MM.1S (cell line): ENCODE results near the gene KCNT1.

Experiments
- DNase-seq: peaks from one replicate; pipeline ENCODE4 v3.0.0-alpha.2; 2015
- H2AFZ ChIP-seq: fragments of 300-600 bp; sonication (generic); 2 replicates; pipeline ENCODE4 v1.6.0; 2016; ENCODE audit warnings: antibody characterized with exemption, low read length
- H3F3A ChIP-seq: fragments of 300-600 bp; sonication (generic); 2 replicates; pipeline ENCODE4 v1.6.1; 2016; ENCODE audit warnings: mild to moderate bottlenecking, antibody characterized with exemption, low read length, moderate library complexity, mixed read lengths; ENCODE audit not compliant: insufficient read depth
- H3K27ac ChIP-seq: fragments of 300-600 bp; sonication (generic); 2 replicates; pipeline ENCODE4 v1.5.1; 2016; ENCODE audit warnings: mild to moderate bottlenecking, low read length
- H3K27me3 ChIP-seq: fragments of 300-600 bp; sonication (generic); replicated peaks from 2 replicates; pipeline ENCODE4 v1.6.0; 2016; ENCODE audit warnings: low read length; ENCODE audit not compliant: insufficient read depth
- H3K36me3 ChIP-seq: fragments of 300-600 bp; sonication (generic); replicated peaks from 2 replicates; pipeline ENCODE4 v1.6.1; 2016; ENCODE audit warnings: mild to moderate bottlenecking, low read length, mixed read lengths; ENCODE audit not compliant: insufficient read depth
- H3K4me1 ChIP-seq: fragments of 300-600 bp; sonication (generic); 2 replicates; pipeline ENCODE4 v1.6.1; 2016; ENCODE audit warnings: low read length, mixed read lengths
- H3K4me2 ChIP-seq: fragments of 300-600 bp; sonication (generic); 2 replicates; pipeline ENCODE4 v1.6.0; 2016; ENCODE audit warnings: low read depth, low read length
- H3K4me3 ChIP-seq: fragments of 300-600 bp; sonication (generic); 2 replicates; pipeline ENCODE4 v1.5.1; 2016; ENCODE audit warnings: low read length, mixed read lengths
- H3K79me2 ChIP-seq: fragments of 300-600 bp; sonication (generic); 2 replicates; pipeline ENCODE4 v1.6.1; 2016; ENCODE audit warnings: mixed run types, low read length, mixed read lengths
- H3K9ac ChIP-seq: fragments of 300-600 bp; sonication (generic); 2 replicates; pipeline ENCODE4 v1.6.1; 2016; ENCODE audit warnings: low read length, mixed read lengths
- H3K9me2 ChIP-seq: fragments of 300-600 bp; sonication (generic); replicated peaks from 2 replicates; pipeline ENCODE4 v1.6.1; 2016; ENCODE audit warnings: mild to moderate bottlenecking, low read length, mixed read lengths; ENCODE audit not compliant: insufficient read depth
- H3K9me3 ChIP-seq: fragments of 300-600 bp; sonication (generic); replicated peaks from 2 replicates; pipeline ENCODE4 v1.6.1; 2016; ENCODE audit warnings: mild to moderate bottlenecking, low read length, mixed read lengths; ENCODE audit not compliant: insufficient read depth
- H4K20me1 ChIP-seq: fragments of 300-600 bp; sonication (generic); 2 replicates; pipeline ENCODE4 v1.6.1; 2016; ENCODE audit warnings: mild to moderate bottlenecking, low read length, moderate library complexity, mixed read lengths; ENCODE audit not compliant: insufficient read depth
- EZH2 ChIP-seq: fragments of 300-600 bp; sonication (generic); optimal IDR thresholded peaks from 2 replicates; pipeline ENCODE3; 2017; ENCODE audit warnings: low read depth, mild to moderate bottlenecking, antibody characterized with exemption, low read length, mixed read lengths
- EZH2phosphoT487 ChIP-seq: fragments of 300-600 bp; sonication (generic); IDR thresholded peaks from 2 replicates; pipeline ENCODE4 v1.6.1; 2018; ENCODE audit warnings: antibody characterized with exemption, low read length
- TF ChIP-seq, protein P1 (sequence below): fragments of 300-600 bp; sonication (generic); IDR thresholded peaks from 2 replicates; pipeline ENCODE4 v1.5.1; 2016; ENCODE audit warnings: antibody characterized with exemption, low read length, mixed read lengths

Gene KCNT1

DNA sequence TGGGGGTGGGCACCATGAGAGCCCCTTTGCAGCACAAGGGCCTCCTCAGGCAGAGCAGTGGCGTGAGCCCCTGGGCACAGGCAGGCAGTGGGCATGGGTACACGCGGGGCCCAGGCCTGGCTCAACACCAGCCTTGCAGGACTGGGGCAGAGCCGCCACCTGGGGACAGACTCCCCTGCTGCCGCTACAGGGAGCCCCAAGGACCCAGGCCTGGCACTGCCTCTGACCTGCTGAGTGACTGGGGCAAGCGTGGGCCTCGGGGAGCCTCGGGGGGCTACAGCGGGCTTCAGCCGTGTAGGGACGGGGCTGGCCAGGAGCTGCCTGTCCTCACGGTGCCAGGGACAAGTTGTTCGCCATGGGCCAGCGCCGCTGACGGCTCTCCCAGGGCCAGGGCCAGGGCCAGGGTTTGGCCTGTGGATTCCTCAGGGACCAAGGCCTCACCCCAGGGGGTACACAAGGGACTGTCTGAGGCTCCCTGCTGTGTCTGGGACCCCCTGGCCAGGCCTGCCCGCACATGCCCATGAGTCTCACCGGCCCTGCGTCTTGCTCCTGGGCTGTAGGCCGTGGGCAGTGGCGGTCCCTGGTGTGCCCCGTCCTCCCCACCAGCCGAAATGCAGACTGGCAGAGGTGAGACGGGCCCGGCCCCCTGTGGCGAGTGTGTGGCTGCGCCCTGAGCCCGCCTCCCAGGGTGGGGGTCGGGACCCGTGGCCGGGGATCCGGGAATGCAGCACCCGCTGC lies 42.5 kb downstream of the KCNT1 start:
- Histone ChIP-seq H3K9ac (no peak overlapping the region), H3K4me2 (no peak overlapping the region), H4K20me1 (no peaks in the 10 kb centered on the region), H3K27ac (no peak overlapping the region), H2AFZ (no peak overlapping the region), H3K9me3 (no peaks in the 10 kb centered on the region), H3K27me3 (peaks cover 92% of the 10 kb centered on the region), H3K36me3 (no peaks in the 10 kb centered on the region), H3K4me3 (no peak overlapping the region), H3K9me2 (no peaks in the 10 kb centered on the region), H3F3A (no peaks in the 10 kb centered on the region), H3K79me2 (no peaks in the 10 kb centered on the region), H3K4me1 (no peaks in the 10 kb centered on the region)
- TF ChIP-seq EZH2 = no peak
- TF ChIP-seq EZH2phosphoT487 = no peak
- TF ChIP-seq, protein P1, sequence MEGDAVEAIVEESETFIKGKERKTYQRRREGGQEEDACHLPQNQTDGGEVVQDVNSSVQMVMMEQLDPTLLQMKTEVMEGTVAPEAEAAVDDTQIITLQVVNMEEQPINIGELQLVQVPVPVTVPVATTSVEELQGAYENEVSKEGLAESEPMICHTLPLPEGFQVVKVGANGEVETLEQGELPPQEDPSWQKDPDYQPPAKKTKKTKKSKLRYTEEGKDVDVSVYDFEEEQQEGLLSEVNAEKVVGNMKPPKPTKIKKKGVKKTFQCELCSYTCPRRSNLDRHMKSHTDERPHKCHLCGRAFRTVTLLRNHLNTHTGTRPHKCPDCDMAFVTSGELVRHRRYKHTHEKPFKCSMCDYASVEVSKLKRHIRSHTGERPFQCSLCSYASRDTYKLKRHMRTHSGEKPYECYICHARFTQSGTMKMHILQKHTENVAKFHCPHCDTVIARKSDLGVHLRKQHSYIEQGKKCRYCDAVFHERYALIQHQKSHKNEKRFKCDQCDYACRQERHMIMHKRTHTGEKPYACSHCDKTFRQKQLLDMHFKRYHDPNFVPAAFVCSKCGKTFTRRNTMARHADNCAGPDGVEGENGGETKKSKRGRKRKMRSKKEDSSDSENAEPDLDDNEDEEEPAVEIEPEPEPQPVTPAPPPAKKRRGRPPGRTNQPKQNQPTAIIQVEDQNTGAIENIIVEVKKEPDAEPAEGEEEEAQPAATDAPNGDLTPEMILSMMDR = no peak
- DNase-seq = no peak

- H3K36me3 ChIP-seq = no peaks in the 10 kb centered on the region
- TF ChIP-seq EZH2 (no peak), EZH2phosphoT487 (no peak)
- TF ChIP-seq, protein P1 = no peak
- H3K4me2 ChIP-seq = no peak overlapping the region
- no peaks in the 10 kb centered on the region for H3K9me2 ChIP-seq
- no peaks in the 10 kb centered on the region for H4K20me1 ChIP-seq
- no peaks in the 10 kb centered on the region for H3K79me2 ChIP-seq
- H3K27ac ChIP-seq = no peak overlapping the region
- H3K4me3 ChIP-seq = no peak overlapping the region
- no peak overlapping the region for H3K9ac ChIP-seq
- DNase-seq = no peak
- H3K9me3 ChIP-seq = no peaks in the 10 kb centered on the region
- H2AFZ ChIP-seq = no peak overlapping the region
- no peaks in the 10 kb centered on the region for H3K4me1 ChIP-seq
- H3F3A ChIP-seq = no peaks in the 10 kb centered on the region
- H3K27me3 ChIP-seq = peaks cover 92% of the 10 kb centered on the region
Measured at GRCh38 chr9:135745189-135745588, 43.2 kb downstream of the KCNT1 start.

- H3K9ac ChIP-seq = no peak overlapping the region
- TF ChIP-seq EZH2phosphoT487 = no peak
- TF ChIP-seq, protein P1 = no peak
- no peak for TF ChIP-seq EZH2
- H3K4me3 ChIP-seq = no peak overlapping the region
- H3K4me2 ChIP-seq = no peak overlapping the region
- no peaks in the 10 kb centered on the region for H3K4me1 ChIP-seq
- H3K27me3 ChIP-seq = peaks cover 92% of the 10 kb centered on the region
- H3K36me3 ChIP-seq = no peaks in the 10 kb centered on the region
- no peaks in the 10 kb centered on the region for H3K9me3 ChIP-seq
- no peaks in the 10 kb centered on the region for H3F3A ChIP-seq
- no peak overlapping the region for H3K27ac ChIP-seq
- no peaks in the 10 kb centered on the region for H4K20me1 ChIP-seq
- no peak overlapping the region for H2AFZ ChIP-seq
- no peak for DNase-seq
- no peaks in the 10 kb centered on the region for H3K79me2 ChIP-seq
- no peaks in the 10 kb centered on the region for H3K9me2 ChIP-seq
Measured at GRCh38 chr9:135745686-135746324, 43.8 kb downstream of the KCNT1 start.
